GM12865 (cell line): Measurements from ENCODE around the gene LIN7A.

Experiments used
- DNase-seq: peaks from one replicate; pipeline ENCODE4 v3.0.0; 2010; ENCODE audit warnings: low read depth
- H3K4me3 ChIP-seq: 2 replicates; pipeline ENCODE4 v1.5.1; 2011; ENCODE audit warnings: mild to moderate bottlenecking, low read depth, low read length, control low read depth
- CTCF ChIP-seq: IDR thresholded peaks from 2 replicates; pipeline ENCODE4 v1.5.1; 2011; ENCODE audit warnings: low read length, control low read depth, low read depth, inconsistent platforms; ENCODE audit not compliant: insufficient read depth; ENCODE audit errors: missing control alignments

LIN7A gene

DNA sequence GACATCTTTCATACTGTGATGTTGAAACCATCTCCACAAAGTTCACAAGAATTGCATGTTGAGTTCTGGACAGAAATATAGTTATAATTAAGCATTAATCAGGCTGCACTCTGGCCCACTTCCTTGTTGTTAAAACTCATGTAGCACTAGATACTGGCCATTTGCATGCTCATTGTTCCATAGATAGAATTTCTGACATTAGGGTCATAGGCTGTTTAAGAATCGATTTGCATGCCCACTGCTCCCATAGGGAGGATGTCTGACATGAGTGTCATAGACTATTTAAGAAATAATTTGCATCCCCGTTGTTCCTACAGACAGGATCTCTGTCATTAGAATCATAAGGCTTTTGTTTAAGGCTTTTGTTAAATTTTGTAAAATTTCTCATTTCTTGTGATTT, 170.8 kb downstream of the LIN7A start:
- peak; percentile 51 for DNase-seq
- no peak for TF ChIP-seq CTCF
- H3K4me3 ChIP-seq = no peak overlapping the region

GRCh38 chr12:80766210-80766609, 171.5 kb downstream of the LIN7A start:
- TF ChIP-seq CTCF = no peak
- DNase-seq = no peak
- no peak overlapping the region for H3K4me3 ChIP-seq

DNA sequence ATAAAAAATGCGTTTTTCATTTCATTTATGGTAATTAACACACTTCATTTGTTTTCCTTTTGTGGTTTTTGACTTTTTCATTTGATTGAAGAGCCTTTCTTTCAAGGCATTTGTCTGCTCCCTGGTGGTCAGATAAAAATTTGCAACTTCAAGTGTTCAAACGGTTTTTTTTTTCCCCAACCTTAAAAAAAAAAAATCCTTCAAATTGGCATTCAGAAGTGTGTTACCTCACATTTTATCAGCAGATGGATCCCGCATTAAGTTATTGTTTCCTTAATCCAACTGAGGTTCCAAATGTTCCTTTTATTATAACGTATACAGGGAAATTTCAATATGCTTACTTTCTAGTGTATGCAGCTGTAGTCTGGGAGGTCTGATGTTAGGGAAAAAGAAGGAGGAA, 173.9 kb downstream of the LIN7A start:
- no peak overlapping the region for H3K4me3 ChIP-seq
- DNase-seq = peak; percentile 70
- peak; percentile 41 for TF ChIP-seq CTCF

- DNase-seq = peak; percentile 21
- TF ChIP-seq CTCF = no peak
- no peak overlapping the region for H3K4me3 ChIP-seq
These were observed 175.9 kb downstream of the LIN7A start for GRCh38 chr12:80761838-80762237.

- DNase-seq = no peak
- TF ChIP-seq CTCF = no peak
These were observed 180.9 kb downstream of the LIN7A start for GRCh38 chr12:80756875-80757274.

GRCh38 chr12:80754274-80754673, 183.5 kb downstream of the LIN7A start:
- no peak for DNase-seq

More at GRCh38 chr12:80756875-80757274, 180.9 kb downstream of the LIN7A start:
- no peak overlapping the region for H3K4me3 ChIP-seq

More at GRCh38 chr12:80754274-80754673, 183.5 kb downstream of the LIN7A start:
- no peak for TF ChIP-seq CTCF
- no peak overlapping the region for H3K4me3 ChIP-seq
